ENCODE data around the gene CFAP299.
"Not testable (repeated sequence)": the region's sequence is repeated elsewhere in the genome, so short reads cannot be mapped to it uniquely, and the experiment has no call there.

The CFAP299 gene

GRCh38 chr4:80309294-80310004 lies 26.1 kb upstream of the CFAP299 start:
- no peak for DNase-seq (ENCODE audit: low read depth)

GRCh38 chr4:80311130-80311529 lies 24.4 kb upstream of the CFAP299 start:
- H3K4me3 ChIP-seq (ENCODE audit: low read depth, low read length) = no peak overlapping the region
- no peak for DNase-seq (ENCODE audit: low read depth)
- TF ChIP-seq CTCF (IDR thresholded peaks at IDR 0.05; ENCODE audit: control insufficient read depth, extremely low read depth, insufficient read depth) = no peak

More at GRCh38 chr4:80309294-80310004, 26.1 kb upstream of the CFAP299 start:
- no peak overlapping the region for H3K4me3 ChIP-seq (ENCODE audit: low read depth, low read length)
- no peak for TF ChIP-seq CTCF (IDR thresholded peaks at IDR 0.05; ENCODE audit: control insufficient read depth, extremely low read depth, insufficient read depth)

GRCh38 chr4:80312124-80312523 lies 23.4 kb upstream of the CFAP299 start:
- H3K4me3 ChIP-seq (ENCODE audit: low read depth, low read length) = no peak overlapping the region
- TF ChIP-seq CTCF (IDR thresholded peaks at IDR 0.05; ENCODE audit: control insufficient read depth, extremely low read depth, insufficient read depth) = no peak
- no peak for DNase-seq (ENCODE audit: low read depth)

GRCh38 chr4:80313627-80314026 lies 21.9 kb upstream of the CFAP299 start:
- no peak overlapping the region for H3K4me3 ChIP-seq (ENCODE audit: low read depth, low read length)
- TF ChIP-seq CTCF (IDR thresholded peaks at IDR 0.05; ENCODE audit: control insufficient read depth, extremely low read depth, insufficient read depth) = no peak
- no peak for DNase-seq (ENCODE audit: low read depth)

GRCh38 chr4:80315848-80316247 lies 19.7 kb upstream of the CFAP299 start:
- DNase-seq (ENCODE audit: low read depth); H3K4me3 ChIP-seq (ENCODE audit: low read depth, low read length): not testable (repeated sequence)

- no peak for TF ChIP-seq CTCF (IDR thresholded peaks at IDR 0.05; ENCODE audit: control insufficient read depth, extremely low read depth, insufficient read depth)
- no peak for DNase-seq (ENCODE audit: low read depth)
- no peak overlapping the region for H3K4me3 ChIP-seq (ENCODE audit: low read depth, low read length)
Measured at GRCh38 chr4:80321341-80321740, 14.2 kb upstream of the CFAP299 start.

GRCh38 chr4:80321776-80322175 lies 13.8 kb upstream of the CFAP299 start:
- no peak for TF ChIP-seq CTCF (IDR thresholded peaks at IDR 0.05; ENCODE audit: control insufficient read depth, extremely low read depth, insufficient read depth)
- DNase-seq (ENCODE audit: low read depth) = no peak

More at GRCh38 chr4:80321776-80322175, 13.8 kb upstream of the CFAP299 start:
- H3K4me3 ChIP-seq (ENCODE audit: low read depth, low read length) = no peak overlapping the region
